Measurements from ENCODE around the gene RIMS4.

The RIMS4 gene

DNA sequence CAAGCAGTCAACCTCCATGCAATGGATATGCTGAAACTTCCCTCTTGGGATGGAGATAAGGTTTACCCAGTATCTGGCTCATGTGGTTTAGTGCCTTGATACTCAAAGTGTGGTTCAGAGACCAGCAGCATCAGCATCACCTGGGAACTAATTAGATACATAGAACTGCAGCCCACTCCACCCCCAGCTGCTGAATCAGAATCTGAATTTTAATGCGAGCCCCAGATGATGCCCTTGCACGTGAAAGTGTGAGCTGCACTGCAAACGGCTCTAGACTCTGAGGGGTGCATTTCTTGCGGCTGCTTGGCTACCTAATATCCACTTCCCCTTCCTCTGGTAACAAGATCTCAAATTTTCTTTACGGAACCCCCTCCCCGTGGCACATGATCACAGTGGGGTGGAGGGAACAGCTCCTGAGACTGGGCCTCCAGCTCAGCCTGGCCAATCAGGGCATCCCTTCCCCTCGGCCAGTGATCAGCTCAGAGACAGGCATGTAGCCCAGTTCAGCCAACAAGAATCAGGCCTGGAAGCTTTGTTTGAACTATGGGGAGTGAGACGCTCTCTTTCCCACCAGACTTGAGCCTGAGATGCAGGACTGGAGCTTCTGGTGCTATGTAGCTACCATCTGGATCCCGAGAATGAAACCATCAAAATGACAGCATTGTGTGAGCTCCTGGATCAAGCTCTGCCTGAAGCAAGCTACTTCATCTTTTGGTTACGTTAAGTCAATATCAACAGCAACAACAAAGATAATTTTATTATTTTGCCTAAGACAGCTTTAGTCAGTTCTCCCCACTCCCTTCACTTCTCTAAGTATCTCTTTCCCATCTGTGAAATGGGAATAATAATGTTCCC is 51.9 kb downstream of the RIMS4 start:
- DNase-seq: no peak

- DNase-seq: no peak
Measured at GRCh38 chr20:44756956-44757355, 53.4 kb downstream of the RIMS4 start.

DNA sequence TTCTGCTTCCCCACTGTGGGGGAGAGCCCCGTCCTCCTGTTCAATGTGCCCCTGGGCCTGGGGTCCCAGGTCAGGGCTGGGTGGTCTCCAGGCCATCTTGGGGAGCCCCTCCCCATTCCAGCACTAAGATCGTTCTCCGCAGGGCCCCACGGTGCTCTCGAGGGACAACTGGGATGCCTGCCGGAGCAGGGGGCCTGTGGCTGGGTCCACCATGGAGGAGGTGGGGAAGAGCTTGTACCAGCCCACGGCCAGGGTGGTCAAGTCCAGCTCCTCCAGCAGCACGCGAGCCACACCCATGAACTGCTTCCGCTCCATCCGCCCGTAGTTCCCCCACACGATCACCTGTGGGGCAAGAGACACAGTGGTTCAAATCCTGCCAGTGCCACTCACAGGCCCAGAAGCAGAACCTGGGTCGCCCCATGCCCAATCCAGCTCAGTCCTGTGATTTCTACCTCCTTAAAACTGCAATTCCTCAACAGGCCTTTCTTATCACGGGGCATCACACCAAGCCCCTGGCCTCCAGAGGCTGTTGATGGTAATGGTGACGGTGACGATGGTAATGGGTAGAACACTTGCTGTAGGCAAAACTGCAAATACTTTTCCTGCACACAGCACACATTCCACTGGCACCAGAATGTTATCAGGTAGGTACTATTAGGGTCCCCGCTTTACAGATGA is 54.2 kb downstream of the RIMS4 start:
- DNase-seq: no peak

GRCh38 chr20:44754554-44754953 is 55.8 kb downstream of the RIMS4 start:
- no peak for DNase-seq

- DNase-seq: no peak
Measured at GRCh38 chr20:44752099-44752931, 58.0 kb downstream of the RIMS4 start.

- DNase-seq: no peak
Measured at GRCh38 chr20:44750081-44750805, 60.1 kb downstream of the RIMS4 start.

GRCh38 chr20:44748005-44748370 is 62.4 kb downstream of the RIMS4 start:
- no peak for DNase-seq

DNA sequence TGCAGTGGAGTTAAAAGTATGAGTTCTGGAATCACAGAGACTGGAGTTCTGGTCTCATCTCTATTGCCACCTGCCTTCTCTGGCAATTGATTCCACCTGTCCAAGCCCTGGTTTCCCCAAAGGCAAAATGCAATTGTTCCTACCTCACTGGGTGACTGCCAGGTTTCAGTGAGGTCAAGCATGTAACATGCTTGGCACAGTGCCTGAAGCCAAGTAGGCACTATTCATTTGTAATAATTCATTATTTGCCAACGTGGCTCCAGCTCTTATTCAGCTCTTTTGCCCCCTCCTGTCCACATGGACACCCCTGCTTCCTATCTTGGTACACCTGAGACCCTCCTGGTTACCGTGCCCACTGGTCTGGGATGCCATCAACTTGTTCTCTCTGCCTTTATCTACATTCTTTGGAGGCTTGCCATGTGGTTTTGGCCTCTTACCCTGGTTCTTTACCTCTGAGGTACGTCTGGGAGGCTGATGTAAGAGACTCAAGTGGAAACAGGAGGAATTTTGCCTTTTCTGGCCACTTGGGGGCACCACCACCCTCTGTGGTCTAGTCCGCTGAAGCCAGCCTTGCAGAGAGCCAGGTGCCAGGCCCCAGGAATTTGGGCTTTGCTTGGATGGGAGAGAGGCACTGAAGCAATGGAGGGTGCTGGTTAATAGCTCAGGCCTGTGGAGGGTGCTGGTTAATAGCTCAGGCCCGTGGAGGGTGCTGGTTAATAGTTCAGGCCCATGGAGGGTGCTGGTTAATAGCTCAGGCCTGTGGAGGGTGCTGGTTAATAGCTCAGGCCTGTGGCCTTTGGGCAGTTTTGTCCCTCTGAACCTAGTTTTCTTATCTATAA is 63.0 kb downstream of the RIMS4 start:
- DNase-seq: peak; percentile 7 to 36

DNA sequence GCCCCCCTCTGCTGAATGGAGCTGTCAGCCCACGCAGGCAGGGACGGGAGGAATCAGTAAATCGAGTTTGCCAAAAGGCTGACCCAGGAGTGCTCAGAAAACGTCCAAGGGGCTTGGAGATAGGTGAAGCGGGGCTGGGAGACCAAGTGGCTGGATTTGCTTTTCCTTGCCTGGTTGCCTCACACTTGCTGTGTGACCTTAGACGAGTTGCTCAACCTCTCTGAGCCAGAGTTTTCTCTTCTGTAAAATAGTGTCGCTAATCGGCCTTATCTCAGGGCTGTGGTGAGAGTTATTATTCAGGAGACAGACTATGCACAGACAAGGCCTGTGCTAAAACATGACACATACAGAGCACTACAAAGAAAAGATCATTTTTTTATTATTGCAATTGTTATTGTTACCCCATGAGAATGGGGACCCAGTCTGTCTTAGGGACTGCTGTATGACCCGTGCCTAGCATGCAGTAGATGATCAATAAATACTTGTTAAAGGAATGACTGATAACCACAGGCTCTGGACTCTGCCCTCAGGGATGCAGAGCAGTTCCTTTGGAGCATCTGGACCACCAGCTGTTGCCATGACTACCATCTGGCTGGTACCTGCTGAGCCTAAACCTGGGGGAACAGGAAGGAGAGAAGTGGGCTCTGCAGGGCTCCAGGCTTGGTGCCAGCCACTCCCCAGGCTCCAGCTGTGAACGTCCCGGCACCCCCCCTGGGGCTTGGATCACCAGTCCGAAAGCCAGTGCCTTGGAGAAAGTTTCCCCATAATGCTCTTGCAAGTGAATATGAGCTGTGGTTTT is 63.8 kb downstream of the RIMS4 start:
- DNase-seq: no peak

DNA sequence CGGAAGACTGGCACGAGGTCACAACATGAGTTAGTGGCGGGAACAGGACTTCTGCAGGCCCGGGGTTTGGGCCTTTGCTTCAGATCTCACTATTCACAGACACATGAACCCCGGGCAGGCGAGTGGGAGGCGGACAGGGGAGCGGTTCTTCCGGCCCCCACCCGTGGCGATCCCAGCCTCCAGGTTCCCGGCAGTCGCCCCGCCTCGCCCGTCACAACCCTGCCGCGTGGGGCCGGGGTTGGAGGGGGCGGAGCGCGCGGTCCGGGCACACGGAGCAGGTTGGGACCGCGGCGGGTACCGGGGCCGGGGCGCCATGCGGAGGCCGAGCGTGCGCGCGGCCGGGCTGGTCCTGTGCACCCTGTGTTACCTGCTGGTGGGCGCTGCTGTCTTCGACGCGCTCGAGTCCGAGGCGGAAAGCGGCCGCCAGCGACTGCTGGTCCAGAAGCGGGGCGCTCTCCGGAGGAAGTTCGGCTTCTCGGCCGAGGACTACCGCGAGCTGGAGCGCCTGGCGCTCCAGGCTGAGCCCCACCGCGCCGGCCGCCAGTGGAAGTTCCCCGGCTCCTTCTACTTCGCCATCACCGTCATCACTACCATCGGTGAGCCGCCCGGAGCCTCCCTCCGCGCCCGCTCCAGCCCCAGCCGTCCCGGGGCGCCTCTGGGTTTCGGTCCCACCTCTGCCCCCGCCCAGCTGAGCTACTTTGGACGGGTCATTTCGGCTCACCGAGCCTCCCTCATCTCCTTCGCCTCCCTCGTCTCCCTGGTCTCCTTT is 64.6 kb downstream of the RIMS4 start, which contains the start of gene KCNK15:
Gene KCNK15, plus strand, starts transcription at position 268 of the 769 bp plus-strand sequence. Its CDS starts 46 bp downstream, at position 314.
- no peak for DNase-seq

DNA sequence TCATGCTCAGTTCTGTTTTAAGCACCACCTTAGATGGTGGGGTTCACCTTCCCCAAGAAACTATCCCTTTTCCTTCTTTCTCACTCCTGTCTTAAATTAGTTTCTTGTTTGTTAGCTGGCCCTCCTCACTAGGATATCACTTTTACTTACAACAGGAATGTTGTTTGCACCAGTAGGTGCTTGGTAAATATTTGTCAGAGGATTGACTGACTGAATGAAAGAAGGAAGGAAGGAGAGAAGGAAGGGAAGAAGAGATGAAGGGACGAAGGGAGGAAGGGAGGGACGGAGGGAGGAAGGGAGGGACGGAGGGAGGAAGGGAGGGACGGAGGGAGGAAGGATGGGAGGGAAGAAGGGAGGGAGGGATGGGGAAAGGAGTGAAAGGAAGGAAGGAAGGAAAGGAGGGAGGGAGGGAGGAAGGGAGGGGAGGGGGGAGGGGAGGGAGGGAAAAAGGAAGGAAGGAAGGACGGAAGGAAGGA is 65.2 kb downstream of the RIMS4 start:
- DNase-seq: no peak

GRCh38 chr20:44743916-44744655 is 66.3 kb downstream of the RIMS4 start:
- DNase-seq: no peak

DNA sequence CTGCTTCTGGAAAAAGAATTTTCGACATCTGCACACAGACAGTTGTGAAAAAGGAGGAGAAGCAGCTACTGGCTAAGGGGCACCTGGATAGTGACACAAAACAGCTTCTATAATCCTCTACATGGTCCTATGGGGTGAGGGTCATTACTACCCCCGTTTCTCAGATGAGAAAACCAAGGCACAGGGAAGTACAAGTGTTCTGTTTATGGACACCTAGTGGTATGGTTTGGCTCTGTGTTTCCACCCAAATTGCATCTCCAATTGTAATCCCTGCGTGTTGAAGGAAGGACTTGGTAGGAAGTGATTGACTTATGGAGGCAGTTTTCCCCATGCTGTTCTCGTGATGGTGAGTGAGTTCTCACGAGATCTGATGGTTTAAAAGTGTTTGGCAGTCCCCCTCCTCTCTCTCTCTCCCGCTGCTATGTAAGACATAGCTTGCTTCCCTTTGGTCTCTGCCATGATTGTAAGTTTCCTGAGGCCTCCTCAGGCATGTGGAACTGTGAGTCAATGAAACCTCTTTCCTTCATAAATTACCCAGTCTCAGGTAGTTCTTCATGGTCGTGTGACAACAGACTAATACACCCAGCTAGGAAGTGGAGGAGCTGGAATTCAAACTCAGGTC is 67.2 kb downstream of the RIMS4 start:
- no peak for DNase-seq

GRCh38 chr20:44742304-44743079 is 67.9 kb downstream of the RIMS4 start:
- no peak for DNase-seq

- DNase-seq: no peak
Measured at GRCh38 chr20:44739942-44740341, 70.4 kb downstream of the RIMS4 start.

GRCh38 chr20:44738813-44739477 is 71.4 kb downstream of the RIMS4 start:
- DNase-seq: no peak

- DNase-seq: no peak
Measured at GRCh38 chr20:44737116-44737515, 73.2 kb downstream of the RIMS4 start.

Measured in bone marrow (tissue), 2 donors.